GM19395 (cell line): ENCODE results near the gene SPACA6.
"Not testable (repeated sequence)": the region's sequence is repeated elsewhere in the genome, so short reads cannot be mapped to it uniquely, and the experiment has no call there.

ENCODE experiments used
- ATAC-seq: cut with Tn5 transposase; IDR thresholded peaks from one replicate; pipeline ENCODE4 v1.9.1; 2021; ENCODE audit warnings: mild to moderate bottlenecking, moderate library complexity; ENCODE audit not compliant: unreplicated experiment

Gene SPACA6

GRCh38 chr19:51693260-51693659 lies at the start of gene SPACA6:
Gene SPACA6, plus strand, starts transcription at chr19:51693330. Its CDS starts 197 bp downstream, at chr19:51693527.
- ATAC-seq, result no peak

GRCh38 chr19:51644636-51645271 lies 48.4 kb upstream of the SPACA6 start:
- ATAC-seq, result no peak

- ATAC-seq, result not testable (repeated sequence)
Observed at GRCh38 chr19:51646730-51647129, 46.4 kb upstream of the SPACA6 start, which contains the start of gene SIGLEC14. Gene SIGLEC14, minus strand, starts transcription at chr19:51646825. Its CDS starts 66 bp downstream, at chr19:51646759.

- no peak for ATAC-seq
Observed at GRCh38 chr19:51647318-51647717, 45.8 kb upstream of the SPACA6 start.

- no peak for ATAC-seq
Observed at GRCh38 chr19:51651216-51651846, 41.8 kb upstream of the SPACA6 start.

GRCh38 chr19:51652266-51652665 lies 40.9 kb upstream of the SPACA6 start:
- no peak for ATAC-seq

GRCh38 chr19:51653162-51653561 lies 40.0 kb upstream of the SPACA6 start:
- ATAC-seq, result no peak

GRCh38 chr19:51654783-51655182 lies 38.3 kb upstream of the SPACA6 start:
- no peak for ATAC-seq

- ATAC-seq, result no peak
Observed at GRCh38 chr19:51660975-51661600, 32.0 kb upstream of the SPACA6 start.

GRCh38 chr19:51663650-51664049 lies 29.5 kb upstream of the SPACA6 start:
- ATAC-seq, result no peak

- no peak for ATAC-seq
Observed at GRCh38 chr19:51664131-51664530, 29.0 kb upstream of the SPACA6 start.

- no peak for ATAC-seq
Observed at GRCh38 chr19:51664997-51665396, 28.1 kb upstream of the SPACA6 start.

GRCh38 chr19:51668216-51668615 lies 24.9 kb upstream of the SPACA6 start:
- ATAC-seq, result no peak

- ATAC-seq, result not testable (repeated sequence)
Observed at GRCh38 chr19:51675911-51676565, 17.1 kb upstream of the SPACA6 start.

GRCh38 chr19:51676566-51677083 lies 16.5 kb upstream of the SPACA6 start:
- ATAC-seq, result no peak

- ATAC-seq, result no peak
Observed at GRCh38 chr19:51680474-51680873, 12.7 kb upstream of the SPACA6 start.

GRCh38 chr19:51681286-51681941 lies 11.7 kb upstream of the SPACA6 start:
- no peak for ATAC-seq

- no peak for ATAC-seq
Observed at GRCh38 chr19:51686171-51686570, 7.0 kb upstream of the SPACA6 start.

GRCh38 chr19:51687791-51688670 lies 5.1 kb upstream of the SPACA6 start:
- ATAC-seq, result no peak
